ENCODE results near the gene ATAD3C.
"Not testable (repeated sequence)": the region's sequence is repeated elsewhere in the genome, so short reads cannot be mapped to it uniquely, and the experiment has no call there.

DNA sequence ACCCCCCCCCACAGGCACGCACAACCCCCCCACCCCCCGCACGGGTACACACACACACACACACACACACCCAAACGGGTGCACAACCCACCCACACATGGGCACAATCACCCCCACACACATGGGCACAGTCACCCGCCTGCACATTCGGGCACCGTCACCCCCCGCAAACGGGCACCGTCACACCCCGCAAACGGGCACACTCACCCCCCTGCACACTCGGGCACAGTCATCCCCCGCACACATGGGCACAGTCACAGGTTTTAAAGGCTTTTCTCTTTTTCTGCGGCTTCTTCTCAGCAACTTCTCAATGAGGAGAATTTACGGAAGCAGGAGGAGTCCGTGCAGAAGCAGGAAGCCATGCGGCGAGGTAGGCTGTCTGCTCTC is 69.1 kb downstream of the ATAD3C start:
- TF ChIP-seq, protein P1, sequence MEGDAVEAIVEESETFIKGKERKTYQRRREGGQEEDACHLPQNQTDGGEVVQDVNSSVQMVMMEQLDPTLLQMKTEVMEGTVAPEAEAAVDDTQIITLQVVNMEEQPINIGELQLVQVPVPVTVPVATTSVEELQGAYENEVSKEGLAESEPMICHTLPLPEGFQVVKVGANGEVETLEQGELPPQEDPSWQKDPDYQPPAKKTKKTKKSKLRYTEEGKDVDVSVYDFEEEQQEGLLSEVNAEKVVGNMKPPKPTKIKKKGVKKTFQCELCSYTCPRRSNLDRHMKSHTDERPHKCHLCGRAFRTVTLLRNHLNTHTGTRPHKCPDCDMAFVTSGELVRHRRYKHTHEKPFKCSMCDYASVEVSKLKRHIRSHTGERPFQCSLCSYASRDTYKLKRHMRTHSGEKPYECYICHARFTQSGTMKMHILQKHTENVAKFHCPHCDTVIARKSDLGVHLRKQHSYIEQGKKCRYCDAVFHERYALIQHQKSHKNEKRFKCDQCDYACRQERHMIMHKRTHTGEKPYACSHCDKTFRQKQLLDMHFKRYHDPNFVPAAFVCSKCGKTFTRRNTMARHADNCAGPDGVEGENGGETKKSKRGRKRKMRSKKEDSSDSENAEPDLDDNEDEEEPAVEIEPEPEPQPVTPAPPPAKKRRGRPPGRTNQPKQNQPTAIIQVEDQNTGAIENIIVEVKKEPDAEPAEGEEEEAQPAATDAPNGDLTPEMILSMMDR (IDR thresholded peaks at IDR 0.05) = not testable (repeated sequence)
- TF ChIP-seq POLR2A (IDR thresholded peaks at IDR 0.05) = not testable (repeated sequence)

Data from heart left ventricle (tissue), 13 donors.